HG02973 (cell line): ENCODE measurements around the gene ITPR3.

ENCODE experiments used
- ATAC-seq: cut with Tn5 transposase; IDR thresholded peaks from one replicate; pipeline ENCODE4 v1.9.1; 2021; ENCODE audit warnings: moderate library complexity; ENCODE audit not compliant: unreplicated experiment

Gene ITPR3

GRCh38 chr6:33683576-33684427 lies 62.7 kb downstream of the ITPR3 start:
- no peak for ATAC-seq

GRCh38 chr6:33684428-33684896 lies 63.3 kb downstream of the ITPR3 start:
- no peak for ATAC-seq

- ATAC-seq: no peak
Observed at GRCh38 chr6:33684983-33685382, 63.9 kb downstream of the ITPR3 start.

- ATAC-seq: no peak
Observed at GRCh38 chr6:33685411-33686224, 64.5 kb downstream of the ITPR3 start.

GRCh38 chr6:33686225-33686924 lies 65.3 kb downstream of the ITPR3 start:
- no peak for ATAC-seq

- no peak for ATAC-seq
Observed at GRCh38 chr6:33686981-33687975, 66.2 kb downstream of the ITPR3 start.

- ATAC-seq: no peak
Observed at GRCh38 chr6:33688006-33688405, 66.9 kb downstream of the ITPR3 start.

GRCh38 chr6:33688451-33689147 lies 67.5 kb downstream of the ITPR3 start:
- no peak for ATAC-seq

GRCh38 chr6:33689148-33689494 lies 68.0 kb downstream of the ITPR3 start:
- no peak for ATAC-seq

- no peak for ATAC-seq
Observed at GRCh38 chr6:33689879-33690278, 68.8 kb downstream of the ITPR3 start.

GRCh38 chr6:33690766-33691165 lies 69.6 kb downstream of the ITPR3 start:
- ATAC-seq: no peak

GRCh38 chr6:33691456-33692077 lies 70.4 kb downstream of the ITPR3 start:
- ATAC-seq: no peak

GRCh38 chr6:33692078-33692759 lies 71.1 kb downstream of the ITPR3 start:
- ATAC-seq: no peak

GRCh38 chr6:33692760-33693158 lies 71.6 kb downstream of the ITPR3 start:
- ATAC-seq: no peak

GRCh38 chr6:33693186-33694105 lies 72.3 kb downstream of the ITPR3 start:
- ATAC-seq: no peak

- ATAC-seq: no peak
Observed at GRCh38 chr6:33694401-33694931, 73.3 kb downstream of the ITPR3 start.

GRCh38 chr6:33694977-33695376 lies 73.9 kb downstream of the ITPR3 start:
- ATAC-seq: no peak
